ENCODE results near the gene PLCD3.

Gene PLCD3

DNA sequence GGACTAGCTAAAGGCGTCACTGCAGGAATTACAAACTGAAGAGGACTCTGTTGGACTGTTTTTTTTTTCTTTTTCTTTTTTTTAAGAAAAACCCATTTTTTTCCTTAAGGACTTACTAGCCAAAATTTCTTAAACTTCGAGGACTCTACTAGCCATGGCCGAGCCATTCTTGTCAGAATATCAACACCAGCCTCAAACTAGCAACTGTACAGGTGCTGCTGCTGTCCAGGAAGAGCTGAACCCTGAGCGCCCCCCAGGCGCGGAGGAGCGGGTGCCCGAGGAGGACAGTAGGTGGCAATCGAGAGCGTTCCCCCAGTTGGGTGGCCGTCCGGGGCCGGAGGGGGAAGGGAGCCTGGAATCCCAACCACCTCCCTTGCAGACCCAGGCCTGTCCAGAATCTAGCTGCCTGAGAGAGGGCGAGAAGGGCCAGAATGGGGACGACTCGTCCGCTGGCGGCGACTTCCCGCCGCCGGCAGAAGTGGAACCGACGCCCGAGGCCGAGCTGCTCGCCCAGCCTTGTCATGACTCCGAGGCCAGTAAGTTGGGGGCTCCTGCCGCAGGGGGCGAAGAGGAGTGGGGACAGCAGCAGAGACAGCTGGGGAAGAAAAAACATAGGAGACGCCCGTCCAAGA is 16.8 kb upstream of the PLCD3 start:
- TF ChIP-seq, protein P1, sequence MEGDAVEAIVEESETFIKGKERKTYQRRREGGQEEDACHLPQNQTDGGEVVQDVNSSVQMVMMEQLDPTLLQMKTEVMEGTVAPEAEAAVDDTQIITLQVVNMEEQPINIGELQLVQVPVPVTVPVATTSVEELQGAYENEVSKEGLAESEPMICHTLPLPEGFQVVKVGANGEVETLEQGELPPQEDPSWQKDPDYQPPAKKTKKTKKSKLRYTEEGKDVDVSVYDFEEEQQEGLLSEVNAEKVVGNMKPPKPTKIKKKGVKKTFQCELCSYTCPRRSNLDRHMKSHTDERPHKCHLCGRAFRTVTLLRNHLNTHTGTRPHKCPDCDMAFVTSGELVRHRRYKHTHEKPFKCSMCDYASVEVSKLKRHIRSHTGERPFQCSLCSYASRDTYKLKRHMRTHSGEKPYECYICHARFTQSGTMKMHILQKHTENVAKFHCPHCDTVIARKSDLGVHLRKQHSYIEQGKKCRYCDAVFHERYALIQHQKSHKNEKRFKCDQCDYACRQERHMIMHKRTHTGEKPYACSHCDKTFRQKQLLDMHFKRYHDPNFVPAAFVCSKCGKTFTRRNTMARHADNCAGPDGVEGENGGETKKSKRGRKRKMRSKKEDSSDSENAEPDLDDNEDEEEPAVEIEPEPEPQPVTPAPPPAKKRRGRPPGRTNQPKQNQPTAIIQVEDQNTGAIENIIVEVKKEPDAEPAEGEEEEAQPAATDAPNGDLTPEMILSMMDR (conservative IDR thresholded peaks at IDR 0.05; ENCODE audit: low read length): peak; percentile 90
- DNase-seq (ENCODE audit: low read depth): peak; percentile 77
- peak overlapping the region; percentile 99 for H3K4me3 ChIP-seq (ENCODE audit: low read length)

GRCh38 chr17:45148183-45149036 is 16.1 kb upstream of the PLCD3 start, which contains the start of gene HEXIM1:
Gene HEXIM1, plus strand, starts transcription at chr17:45148475. Its CDS starts 716 bp downstream, at chr17:45149191.
- TF ChIP-seq, protein P1 (conservative IDR thresholded peaks at IDR 0.05; ENCODE audit: low read length): no peak
- peak; percentile 100 for DNase-seq (ENCODE audit: low read depth)
- H3K4me3 ChIP-seq (ENCODE audit: low read length): peak within 1 kb of the TSS; percentile 99

DNA sequence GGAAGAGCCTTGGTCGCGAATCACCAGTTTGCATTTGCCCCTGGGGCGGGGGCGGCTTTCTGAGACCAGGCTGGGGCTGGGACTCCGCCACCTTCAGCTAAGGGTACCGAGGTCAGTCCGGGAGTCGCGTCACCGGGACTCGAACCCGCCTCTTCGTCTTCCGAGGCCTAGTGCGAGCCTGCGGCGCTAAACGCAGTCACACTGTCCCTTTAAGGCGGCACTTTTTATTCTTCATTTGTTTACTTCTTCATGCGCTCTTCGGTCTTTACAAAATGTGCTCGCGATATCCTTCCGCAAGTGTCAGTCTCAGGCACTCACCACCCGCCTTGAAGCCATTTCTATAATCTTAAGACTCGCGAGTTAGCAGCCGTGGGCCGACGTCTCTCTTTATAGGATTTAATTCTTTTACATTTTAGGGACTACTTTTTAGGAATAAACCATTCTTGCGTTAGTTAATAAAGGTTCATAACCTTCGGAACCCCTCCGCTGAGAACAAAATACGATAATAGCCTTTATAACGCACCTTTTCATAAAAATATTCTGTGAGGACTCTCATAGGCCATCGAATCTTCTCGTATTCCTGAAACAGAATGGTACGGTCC is 15.4 kb upstream of the PLCD3 start:
- TF ChIP-seq, protein P1 (conservative IDR thresholded peaks at IDR 0.05; ENCODE audit: low read length): no peak
- H3K4me3 ChIP-seq (ENCODE audit: low read length): peak overlapping the region; percentile 80
- DNase-seq (ENCODE audit: low read depth): peak; percentile 97

GRCh38 chr17:45146890-45147580 is 14.7 kb upstream of the PLCD3 start:
- TF ChIP-seq, protein P1 (conservative IDR thresholded peaks at IDR 0.05; ENCODE audit: low read length): no peak
- peak overlapping the region; percentile 80 for H3K4me3 ChIP-seq (ENCODE audit: low read length)
- peak; percentile 75 for DNase-seq (ENCODE audit: low read depth)

DNA sequence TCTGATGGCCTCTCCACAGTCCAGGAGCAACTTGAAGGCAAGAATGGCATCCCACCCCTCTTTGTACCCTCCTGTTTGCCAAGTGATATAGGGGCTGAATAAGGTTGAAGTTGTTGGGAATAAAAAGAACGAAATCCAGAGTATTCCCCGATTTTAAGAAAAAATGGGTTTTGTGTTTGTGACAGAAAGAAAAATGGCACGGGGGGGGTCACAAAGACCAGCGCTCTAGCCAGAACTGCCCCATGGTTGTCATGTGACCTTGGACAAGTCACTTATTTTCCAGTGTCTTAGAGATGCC is 14.2 kb upstream of the PLCD3 start:
- H3K4me3 ChIP-seq (ENCODE audit: low read length): peak overlapping the region; percentile 80
- DNase-seq (ENCODE audit: low read depth): no peak
- TF ChIP-seq, protein P1 (conservative IDR thresholded peaks at IDR 0.05; ENCODE audit: low read length): no peak

DNA sequence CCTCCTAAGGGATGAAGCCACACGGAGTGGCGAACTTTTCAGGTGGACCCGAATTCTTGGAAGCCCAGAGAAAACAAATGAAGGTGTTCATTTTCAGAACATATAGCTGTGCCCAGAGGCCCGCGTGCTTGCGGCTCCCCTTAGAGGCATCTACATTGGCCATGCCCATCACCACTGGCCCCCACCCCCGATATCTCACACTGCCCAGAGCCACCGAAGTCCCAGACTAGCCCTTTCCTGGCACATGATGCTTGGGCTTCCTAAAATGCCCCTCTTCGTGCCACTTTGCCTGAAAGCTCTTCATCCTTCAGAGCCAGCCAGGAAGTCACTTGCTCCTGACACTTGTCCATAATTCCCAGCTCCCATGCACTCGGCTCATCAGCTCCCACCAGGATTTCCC is 13.9 kb upstream of the PLCD3 start:
- no peak overlapping the region for H3K4me3 ChIP-seq (ENCODE audit: low read length)
- TF ChIP-seq, protein P1 (conservative IDR thresholded peaks at IDR 0.05; ENCODE audit: low read length): no peak
- DNase-seq (ENCODE audit: low read depth): no peak
